Sciatic nerve (tissue), 2 donors: ENCODE results near the gene CYB561D2. TPM values are rescaled to one million over a fixed set of nuclear protein-coding genes. Genes with fewer than 3 reads are reported as not detected.

Source experiments
- ATAC-seq: fragments of 200-7000 bp; cut with Tn5 transposase; one replicate; pipeline ENCODE4 v1.9.1; 2020; ENCODE audit warnings: mild to moderate bottlenecking, moderate library complexity
- DNase-seq: peaks from one replicate; pipeline ENCODE4 v3.0.0-alpha.2; 2020; ENCODE audit warnings: low spot score
- intact Hi-C: fragments of 100-400 bp; cut with DNase I; formaldehyde crosslinking; loops from one replicate; pipeline ENCODE4 v1.14.2; 2022
- total RNA-seq: library from RNA; stranded (reverse); fragmentation: NEBNext Ultra II Directional; extraction: Animal tissue kit (Norgen Biotek cat#: 25700); gene quantifications from one replicate; pipeline ENCODE4 v1.2.1, GENCODE V29; 2021
- donor health status: DM: no; HTN: no; CAD: no.
- donor health status: DM: no; HTN: no; CAD: no.

The CYB561D2 gene
- total RNA-seq, 1 donor from 2014 or later, result 10.1 TPM

DNA sequence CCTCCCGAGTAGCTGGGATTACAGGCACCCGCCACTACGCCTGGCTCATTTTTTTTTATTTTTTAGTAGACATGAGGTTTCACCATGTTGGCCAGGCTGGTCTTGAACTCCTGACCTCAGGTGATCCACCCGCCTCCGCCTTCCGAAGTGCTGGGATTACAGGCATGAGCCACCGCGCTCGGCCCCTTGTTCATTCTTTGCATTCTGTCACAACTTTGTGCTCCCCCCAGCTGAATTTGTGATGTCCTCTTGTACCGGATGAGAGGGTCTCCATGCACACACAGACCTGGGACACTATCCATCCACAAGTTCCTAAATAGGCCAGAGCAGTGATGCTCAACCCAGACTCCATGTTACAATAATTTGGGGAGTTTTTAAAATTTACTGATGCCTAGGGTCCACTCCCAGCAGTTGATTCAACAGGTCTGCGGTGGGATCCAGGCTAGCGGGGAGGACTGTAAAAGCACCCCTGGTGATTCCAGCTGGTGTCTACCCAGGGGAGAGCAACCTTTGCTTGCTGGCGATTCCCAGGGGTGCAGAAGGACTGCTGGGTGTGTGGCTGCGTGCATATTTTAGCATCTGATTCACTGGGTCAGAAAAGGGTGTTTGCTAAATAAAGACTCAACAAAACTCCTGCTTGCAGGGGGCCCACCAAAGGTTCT, 11.0 kb upstream of the CYB561D2 start:
- intact Hi-C loops, result no loop called here
- ATAC-seq (no peak), DNase-seq (no peak)

DNA sequence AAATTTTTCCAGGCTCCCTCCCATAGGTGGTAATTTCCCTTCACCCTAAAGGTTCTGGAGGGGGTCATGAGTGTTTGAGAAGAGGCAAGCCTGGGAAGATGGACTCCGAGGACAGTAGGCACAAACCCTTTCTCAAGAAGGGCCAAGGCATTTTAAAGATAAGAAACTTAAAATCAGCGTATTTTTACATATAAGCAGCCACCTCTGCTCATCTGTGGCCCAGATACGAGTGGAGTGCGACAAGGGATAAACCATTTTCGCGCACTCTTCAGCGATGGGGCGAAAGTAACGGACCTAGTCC, 10.6 kb upstream of the CYB561D2 start:
- ATAC-seq, result no peak

DNA sequence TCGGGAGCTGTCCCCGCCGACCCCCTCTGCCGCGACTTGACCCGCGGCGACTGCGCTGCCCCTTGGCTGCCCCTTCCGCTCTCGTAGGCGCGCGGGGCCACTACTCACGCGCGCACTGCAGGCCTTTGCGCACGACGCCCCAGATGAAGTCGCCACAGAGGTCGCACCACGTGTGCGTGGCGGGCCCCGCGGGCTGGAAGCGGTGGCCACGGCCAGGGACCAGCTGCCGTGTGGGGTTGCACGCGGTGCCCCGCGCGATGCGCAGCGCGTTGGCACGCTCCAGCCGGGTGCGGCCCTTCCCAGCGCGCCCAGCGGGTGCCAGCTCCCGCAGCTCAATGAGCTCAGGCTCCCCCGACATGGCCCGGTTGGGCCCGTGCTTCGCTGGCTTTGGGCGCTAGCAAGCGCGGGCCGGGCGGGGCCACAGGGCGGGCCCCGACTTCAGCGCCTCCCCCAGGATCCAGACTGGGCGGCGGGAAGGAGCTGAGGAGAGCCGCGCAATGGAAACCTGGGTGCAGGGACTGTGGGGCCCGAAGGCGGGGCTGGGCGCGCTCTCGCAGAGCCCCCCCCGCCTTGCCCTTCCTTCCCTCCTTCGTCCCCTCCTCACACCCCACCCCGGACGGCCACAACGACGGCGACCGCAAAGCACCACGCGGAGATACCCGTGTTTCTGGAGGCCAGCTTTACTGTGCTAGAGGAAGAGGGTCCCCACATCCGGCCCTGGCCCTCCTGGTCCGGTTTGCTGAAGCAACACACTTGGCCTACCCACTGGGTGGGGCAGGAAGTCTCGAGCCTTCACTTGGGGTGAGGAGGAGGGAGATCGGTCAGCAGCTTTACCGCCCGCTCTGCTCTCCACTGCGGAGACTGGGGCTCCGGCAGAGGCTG, 10.0 kb upstream of the CYB561D2 start, which contains the start of gene RASSF1:
TSS of gene RASSF1 (minus strand) at position 389 of the 882 bp plus-strand sequence. CDS start at position 358, 31 bp downstream.
- intact Hi-C loops, result no loop called here
- DNase-seq (peak; percentile 90), ATAC-seq (peak; percentile 55)

More for the DNA sequence above, 10.6 kb upstream of the CYB561D2 start:
- DNase-seq, result no peak
- intact Hi-C loops, result no loop called here

DNA sequence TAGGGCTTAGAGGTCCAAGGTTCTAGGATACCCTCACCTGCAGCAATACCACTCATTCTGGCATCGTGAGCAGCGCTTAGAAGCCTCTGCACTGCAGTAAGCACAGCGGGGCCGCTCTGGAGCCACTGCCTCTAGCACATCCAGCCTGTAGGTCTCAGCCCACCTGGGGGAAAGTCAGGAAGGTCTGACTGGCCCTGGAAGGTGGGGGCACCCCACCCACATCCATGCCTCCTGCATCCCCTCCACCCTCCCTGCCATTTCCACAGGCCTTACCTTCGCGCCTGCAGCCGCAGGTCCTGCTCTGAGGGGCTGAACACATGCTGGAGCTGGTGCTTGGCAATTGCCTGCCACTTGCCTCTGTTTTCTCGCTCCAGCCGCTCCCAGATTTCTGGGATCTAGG, 9.1 kb upstream of the CYB561D2 start:
- intact Hi-C loops, result no loop called here
- DNase-seq (no peak), ATAC-seq (no peak)

DNA sequence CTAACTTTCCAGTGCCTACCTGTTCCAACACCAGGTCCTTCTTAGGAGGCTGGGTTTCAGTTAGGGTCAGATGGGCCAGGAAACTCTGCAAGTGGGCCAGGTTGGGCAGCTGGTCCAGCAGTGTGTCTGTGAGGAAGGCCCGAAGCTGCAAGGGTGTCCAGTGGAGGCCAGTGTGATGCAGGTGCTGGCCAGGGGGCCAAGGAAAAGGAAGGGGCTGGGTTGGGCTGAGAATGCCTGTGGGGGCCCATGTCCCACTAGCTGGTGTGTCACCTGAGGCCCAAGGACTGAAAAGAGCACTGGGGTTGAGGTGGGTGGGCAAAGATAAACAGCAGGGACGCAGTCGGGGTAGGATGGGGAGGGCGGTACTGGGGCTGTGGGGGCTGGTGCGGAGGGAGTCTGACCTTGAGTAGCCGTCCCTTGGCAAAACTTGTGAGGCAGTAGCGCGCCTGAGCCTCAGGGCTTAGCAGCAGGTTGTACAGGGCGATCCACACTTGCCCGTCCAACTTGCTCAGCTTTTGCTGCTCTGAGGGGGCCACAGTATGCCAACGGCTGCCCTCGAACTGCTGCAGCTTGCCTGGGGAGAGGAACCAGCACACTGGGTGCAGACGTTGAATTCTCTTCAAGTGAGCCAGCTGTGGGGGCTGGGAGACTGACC, 8.5 kb upstream of the CYB561D2 start:
- intact Hi-C loops, result no loop called here
- DNase-seq, result no peak
- ATAC-seq, result no peak

DNA sequence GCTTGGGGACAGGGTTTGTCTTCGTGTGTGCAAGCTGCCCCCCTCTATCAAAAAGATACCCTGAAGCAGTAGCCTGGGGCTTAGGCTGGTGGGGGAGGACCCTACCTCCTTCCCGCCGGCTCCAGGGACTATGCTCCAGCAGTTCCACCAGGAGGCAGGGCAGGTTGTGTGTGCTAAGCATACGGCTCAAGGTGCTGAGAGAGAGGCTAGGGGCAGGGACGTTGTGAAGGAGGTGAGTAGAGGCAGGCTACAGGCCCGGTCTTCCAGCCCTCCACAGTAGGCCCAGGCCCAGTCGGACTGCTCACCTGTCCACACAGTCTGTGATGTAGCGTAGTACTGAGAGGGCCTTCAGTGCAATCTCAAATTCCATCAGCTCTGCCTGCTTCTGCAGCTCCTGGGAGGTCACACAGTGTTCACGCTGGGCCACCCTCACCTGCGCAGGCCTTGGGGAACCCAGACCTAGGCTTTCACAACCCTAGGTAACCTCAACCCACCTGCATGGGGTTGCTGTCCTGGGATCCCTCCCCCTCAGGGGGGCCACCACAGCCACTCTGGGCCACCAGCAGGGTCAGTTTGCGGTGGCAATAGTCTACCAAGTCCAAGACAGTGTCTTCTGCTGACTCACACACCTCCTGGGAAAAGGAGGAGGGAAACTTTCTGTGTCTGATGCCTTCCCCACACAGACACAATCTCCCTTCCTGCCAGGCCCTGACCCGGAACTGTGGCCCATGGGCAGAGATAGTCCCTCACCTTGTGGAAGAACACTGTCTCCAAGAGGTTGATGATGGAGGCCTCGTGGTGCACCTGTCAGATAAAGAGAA, 7.6 kb upstream of the CYB561D2 start:
- ATAC-seq, result no peak
- intact Hi-C loops, result no loop called here
- DNase-seq, result no peak

DNA sequence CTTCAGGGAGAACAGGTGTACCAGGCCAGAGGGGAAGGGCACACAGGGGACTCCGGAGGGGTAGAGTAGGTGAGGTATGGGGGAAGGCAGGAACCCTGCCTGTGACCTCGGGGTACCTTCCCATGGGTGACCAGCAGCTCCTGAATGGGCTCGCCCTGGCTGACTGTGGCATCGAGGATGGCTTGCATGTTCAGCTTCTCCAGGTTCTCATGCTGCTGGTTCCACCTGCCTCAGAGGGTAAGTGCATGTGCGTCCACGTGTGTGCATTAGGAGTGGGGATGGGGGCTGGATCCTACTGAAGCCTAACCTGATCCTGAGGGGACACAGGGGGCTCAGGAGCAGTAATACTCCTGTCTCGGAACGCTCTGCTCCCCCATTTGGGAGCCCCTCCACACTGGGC, 5.7 kb upstream of the CYB561D2 start:
- intact Hi-C loops, result loop anchor here (5.0 kb wide), 1 partner anchor 197 kb away; no protein-coding TSS in a partner anchor
- DNase-seq (no peak), ATAC-seq (no peak)

DNA sequence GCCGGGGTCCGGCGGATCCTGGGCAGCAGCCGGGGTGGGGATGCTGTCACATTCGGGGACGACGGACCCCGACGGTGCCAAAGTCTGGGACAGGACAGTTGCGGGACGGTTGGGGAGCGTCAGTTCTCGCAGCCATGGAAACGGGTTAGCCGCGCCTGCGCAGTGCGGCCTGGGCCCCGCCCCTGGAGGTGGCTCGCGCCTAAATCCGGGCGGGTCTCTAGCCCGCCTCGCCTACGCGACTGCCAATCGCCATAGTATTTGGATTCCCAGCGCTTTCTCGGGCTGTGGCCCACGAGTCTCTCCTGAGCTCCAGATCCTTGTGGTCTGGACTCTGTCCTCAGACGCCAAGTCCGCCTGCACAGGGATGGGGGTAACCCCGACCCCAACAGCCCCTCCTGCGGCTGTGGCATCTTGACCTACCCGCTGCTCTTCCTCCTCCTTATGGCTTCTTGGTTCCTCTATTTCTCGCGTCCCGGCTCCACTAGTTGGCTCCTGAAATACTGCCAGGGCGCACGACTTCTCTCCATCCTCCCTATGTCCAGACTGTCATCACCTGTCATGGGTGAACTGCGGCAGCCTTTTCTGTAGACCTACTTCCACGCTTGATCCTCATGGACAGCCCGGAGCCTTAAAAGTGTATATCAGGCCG, 5.0 kb upstream of the CYB561D2 start, which contains the start of gene ZMYND10:
TSS of gene ZMYND10 (minus strand) at position 147 of the 649 bp plus-strand sequence. CDS start 153 bp downstream, outside the sequence.
- intact Hi-C loops, result loop anchor here (5.0 kb wide), 1 partner anchor 197 kb away; no protein-coding TSS in a partner anchor
- DNase-seq (peak; percentile 85), ATAC-seq (peak; percentile 49)

DNA sequence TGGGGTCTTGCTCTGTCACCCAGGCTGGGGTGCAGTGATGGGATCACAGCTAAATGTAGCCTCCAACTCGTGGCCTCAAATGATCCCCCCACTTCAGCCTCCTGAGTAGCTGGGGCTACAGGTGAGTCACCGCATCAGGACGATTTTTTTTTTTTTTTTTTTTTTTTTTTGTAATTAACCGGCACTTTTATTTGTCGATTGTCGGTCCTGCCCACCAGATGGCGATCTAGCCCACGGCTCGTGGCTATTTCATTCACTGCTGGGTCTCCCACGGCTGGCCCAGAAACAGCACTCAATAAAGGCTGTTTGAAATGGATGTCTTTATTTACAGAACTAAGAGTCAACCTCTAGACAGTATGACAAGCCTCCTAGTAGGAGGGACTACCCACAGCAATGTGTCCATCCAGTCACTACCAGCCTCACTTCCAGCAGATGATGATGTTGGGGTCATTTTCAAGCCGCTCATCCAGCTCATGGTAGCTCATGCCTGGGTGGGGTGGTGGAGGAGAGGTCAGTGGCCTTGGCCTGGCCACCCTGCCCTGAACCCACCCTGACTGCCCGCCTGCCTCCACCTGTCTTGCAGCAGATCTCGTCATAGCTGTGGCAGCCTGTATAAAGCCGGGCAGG, 3.4 kb upstream of the CYB561D2 start:
- intact Hi-C loops, result loop anchor here (5.0 kb wide), 1 partner anchor 195 kb away; no protein-coding TSS in a partner anchor
- peak; percentile 86 for DNase-seq
- no peak for ATAC-seq

DNA sequence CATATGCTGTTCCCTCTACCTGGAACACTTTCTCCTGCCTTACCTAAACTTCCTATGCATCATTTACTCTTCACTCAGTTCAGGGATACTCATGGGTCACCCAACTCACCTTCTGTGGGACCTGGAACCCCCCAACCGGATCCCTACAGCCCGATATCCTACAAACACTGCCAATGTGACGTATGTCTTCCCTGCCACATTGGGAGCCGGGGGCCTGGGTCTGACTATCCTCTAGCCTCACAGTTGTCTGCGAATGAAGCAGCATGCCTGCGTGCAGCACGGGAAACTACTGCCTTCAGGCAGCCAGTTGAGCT, 492 bp upstream of the CYB561D2 start:
- DNase-seq, result no peak
- intact Hi-C loops, result no loop called here
- ATAC-seq, result no peak

DNA sequence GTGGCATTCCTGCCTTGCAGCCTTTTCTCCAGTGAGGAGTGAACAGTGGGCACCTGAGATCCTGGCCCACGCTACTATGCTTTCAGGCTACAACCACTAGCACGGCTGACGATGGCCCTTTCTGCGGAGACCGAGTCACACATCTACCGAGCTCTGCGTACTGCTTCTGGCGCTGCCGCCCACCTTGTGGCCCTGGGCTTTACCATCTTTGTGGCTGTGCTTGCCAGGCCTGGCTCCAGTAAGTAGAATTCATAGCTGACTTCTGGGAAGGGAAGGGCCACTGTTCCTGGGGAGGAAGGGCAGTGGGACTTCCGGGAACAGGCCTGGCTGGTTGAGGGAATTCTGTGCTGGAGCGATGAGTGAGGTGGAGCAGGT, 648 bp downstream of the CYB561D2 start:
- DNase-seq (no peak), ATAC-seq (no peak)
- intact Hi-C loops, result no loop called here

DNA sequence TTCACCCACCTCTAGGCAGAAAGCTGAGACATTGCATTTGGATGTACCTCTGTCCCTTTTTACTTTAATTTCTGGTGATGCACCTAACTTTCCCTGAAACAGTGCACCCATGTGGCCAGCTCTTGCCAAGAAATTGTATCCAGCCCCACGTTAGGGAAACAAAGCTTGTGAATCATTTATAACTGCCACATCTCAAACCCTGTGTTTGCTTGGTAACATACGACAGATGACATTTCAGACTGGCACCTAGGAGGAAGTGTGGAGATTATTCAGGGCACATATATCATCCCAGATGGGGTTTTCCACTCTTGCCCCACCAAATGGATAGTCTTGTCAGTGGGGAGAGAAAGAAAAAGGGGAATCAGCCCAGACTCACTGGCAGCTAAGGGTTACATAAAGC, 2.1 kb downstream of the CYB561D2 start:
- ATAC-seq, result no peak
- DNase-seq, result no peak
- intact Hi-C loops, result no loop called here

DNA sequence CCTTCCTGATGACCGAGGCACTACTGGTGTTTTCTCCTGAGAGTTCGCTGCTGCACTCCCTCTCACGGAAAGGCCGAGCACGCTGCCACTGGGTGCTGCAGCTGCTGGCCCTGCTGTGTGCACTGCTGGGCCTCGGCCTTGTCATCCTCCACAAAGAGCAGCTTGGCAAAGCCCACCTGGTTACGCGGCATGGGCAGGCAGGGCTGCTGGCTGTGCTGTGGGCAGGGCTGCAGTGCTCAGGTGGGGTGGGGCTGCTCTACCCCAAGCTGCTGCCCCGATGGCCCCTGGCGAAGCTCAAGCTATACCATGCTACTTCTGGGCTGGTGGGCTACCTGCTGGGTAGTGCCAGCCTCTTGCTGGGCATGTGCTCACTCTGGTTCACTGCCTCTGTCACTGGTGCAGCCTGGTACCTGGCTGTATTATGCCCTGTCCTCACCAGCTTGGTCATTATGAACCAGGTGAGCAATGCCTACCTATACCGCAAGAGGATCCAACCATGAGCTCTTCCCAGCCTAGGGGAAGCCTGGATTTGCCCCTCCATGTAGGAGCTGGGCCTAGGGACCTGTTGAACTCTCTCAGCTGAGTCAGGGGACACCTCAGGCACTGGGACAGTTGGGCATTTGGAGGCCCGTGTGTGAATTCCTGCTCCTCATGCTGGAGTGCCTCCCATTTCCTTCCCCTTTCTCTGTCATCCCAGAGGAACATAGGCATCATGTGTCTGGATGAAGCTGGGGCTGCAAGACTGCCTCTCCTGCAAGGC, 2.8 kb downstream of the CYB561D2 start:
- intact Hi-C loops, result no loop called here
- no peak for ATAC-seq
- no peak for DNase-seq

DNA sequence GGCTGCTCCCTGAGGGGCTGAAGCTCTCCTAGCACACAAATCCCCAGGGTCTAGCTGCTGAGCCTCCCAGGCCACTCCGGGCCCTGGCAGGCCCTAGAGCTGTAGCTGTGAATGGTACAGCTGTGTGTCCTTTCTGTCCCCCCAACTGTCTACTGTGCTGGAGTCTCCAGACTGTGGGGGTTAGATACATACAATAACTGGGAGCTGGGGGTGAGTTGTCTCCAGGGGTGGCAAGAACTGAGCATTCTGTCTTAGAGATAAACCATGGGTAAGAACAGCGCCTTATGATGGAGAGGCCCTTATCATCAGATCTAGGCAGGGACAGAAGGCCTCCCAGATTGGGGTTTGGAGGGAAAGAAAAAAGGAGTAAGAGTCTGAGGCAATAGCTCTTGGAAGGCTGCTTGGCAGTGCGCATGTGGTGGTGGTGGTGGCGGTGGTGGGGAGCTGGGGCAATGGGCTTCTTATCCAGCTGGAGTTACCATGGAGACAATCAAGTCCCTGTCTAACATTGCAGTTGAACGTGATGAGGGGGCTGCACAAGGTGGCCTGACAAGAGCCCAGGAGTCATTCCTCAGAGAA, 3.6 kb downstream of the CYB561D2 start:
- intact Hi-C loops, result no loop called here
- no peak for ATAC-seq

DNA sequence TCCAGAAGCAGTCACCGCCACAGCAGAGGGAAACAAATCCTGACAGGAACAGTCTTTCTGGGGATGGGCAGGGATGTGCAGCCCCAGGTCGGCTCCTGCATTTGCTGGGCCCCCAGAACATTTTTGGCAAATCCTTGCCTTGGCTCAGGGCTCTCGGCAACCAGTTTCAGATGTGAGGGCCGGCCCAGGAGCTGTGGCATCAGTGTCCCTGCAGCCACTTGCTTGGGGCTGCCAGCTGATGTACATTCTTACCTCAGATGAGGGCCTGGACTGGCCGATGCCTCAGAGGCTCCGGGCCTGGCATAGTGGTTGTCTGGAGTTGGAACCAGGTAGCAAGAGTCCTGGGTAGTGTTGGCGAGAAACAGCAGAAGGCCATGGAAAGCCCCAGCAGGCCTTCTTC, 4.2 kb downstream of the CYB561D2 start:
- no peak for DNase-seq
- no peak for ATAC-seq
- intact Hi-C loops, result no loop called here

More for the DNA sequence above, 3.6 kb downstream of the CYB561D2 start:
- no peak for DNase-seq

DNA sequence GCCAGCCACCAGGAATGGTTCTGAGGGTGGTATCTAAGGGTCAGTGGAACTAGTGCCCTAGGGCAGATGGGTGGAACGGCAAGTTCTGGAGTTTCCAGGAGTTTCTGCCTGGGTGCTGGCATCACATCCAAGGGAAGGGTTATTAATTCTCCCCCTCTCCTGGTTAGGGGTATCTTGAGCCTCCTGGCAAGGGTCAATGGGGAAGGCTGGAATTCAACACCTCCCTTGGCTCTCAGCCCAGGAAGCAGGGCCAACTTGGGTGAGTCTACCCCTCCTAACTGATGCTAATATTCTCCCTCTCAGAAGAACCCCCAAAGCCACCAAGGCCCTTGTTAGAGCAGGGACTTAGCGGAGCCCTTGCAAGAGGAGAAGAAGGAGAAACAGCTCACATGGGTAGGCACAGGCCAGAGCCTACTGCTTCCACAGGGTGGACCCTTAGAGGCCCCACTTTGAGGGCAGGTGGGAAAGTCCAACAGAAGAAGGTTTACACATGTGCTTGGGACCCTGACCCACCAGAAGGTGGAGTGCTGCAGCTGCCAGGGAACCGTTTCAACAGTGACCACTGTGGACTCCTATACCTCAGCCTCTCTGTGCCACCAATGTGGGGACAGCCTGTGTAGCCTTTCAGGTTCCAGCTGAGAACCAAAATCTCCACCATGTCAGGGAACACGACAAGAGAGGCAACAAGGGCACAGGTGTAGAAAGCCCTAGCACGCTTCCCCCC, 5.3 kb downstream of the CYB561D2 start:
- DNase-seq, result no peak
- no peak for ATAC-seq
- intact Hi-C loops, result no loop called here
